Activated CD4-positive, alpha-beta memory T cell treated with anti-CD3 and anti-CD28 coated beads for 36 hours (primary cell): ENCODE results near the gene FARP2. TPM values are rescaled to one million over a fixed set of nuclear protein-coding genes. Genes with fewer than 3 reads are reported as not detected.
"Not testable (repeated sequence)": the region's sequence is repeated elsewhere in the genome, so short reads cannot be mapped to it uniquely, and the experiment has no call there.

Experiments
- CTCF ChIA-PET: fragments of 350-600 bp; sonication (Branson Sonifier 250); formaldehyde crosslinking; loops from one replicate; lab custom pipeline; 2021; ENCODE audit warnings: antibody characterized with exemption, inconsistent platforms; lab: Charles Lee
- POLR2A ChIA-PET: fragments of 350-600 bp; sonication (Branson Sonifier 250); formaldehyde crosslinking; loops from one replicate; lab custom pipeline; 2021; ENCODE audit warnings: antibody characterized with exemption; lab: Charles Lee
- DNase-seq: peaks from one replicate; pipeline ENCODE4 v3.0.0-alpha.2; 2020
- H3K27ac Mint-ChIP-seq: one replicate; pipeline ENCODE4 v1.8.0; 2021; ENCODE audit warnings: mixed read lengths
- H3K27me3 Mint-ChIP-seq: one replicate; pipeline ENCODE4 v1.8.0; 2021; ENCODE audit warnings: mixed read lengths
- H3K36me3 Mint-ChIP-seq: one replicate; pipeline ENCODE4 v1.8.0; 2021; ENCODE audit warnings: mixed read lengths
- H3K4me1 Mint-ChIP-seq: one replicate; pipeline ENCODE4 v1.8.0; 2021; ENCODE audit warnings: low read depth, mixed read lengths
- H3K4me3 Mint-ChIP-seq: one replicate; pipeline ENCODE4 v1.8.0; 2021; ENCODE audit warnings: mild to moderate bottlenecking, mixed read lengths
- H3K9me3 Mint-ChIP-seq: one replicate; pipeline ENCODE4 v1.8.0; 2021; ENCODE audit warnings: mixed read lengths
- intact Hi-C: fragments of 100-400 bp; cut with micrococcal nuclease; formaldehyde crosslinking; loops from one replicate; pipeline ENCODE4 v1.15.1; 2023
- total RNA-seq, 2 experiments: library from RNA; stranded (reverse); gene quantifications; one replicate each; pipeline ENCODE4 v1.2.3, GENCODE V29; 2021

Gene FARP2
- total RNA-seq, 2 experiments from 2014 or later = 25.1 to 29.5 TPM

GRCh38 chr2:241356871-241357260 lies 781 bp downstream of the FARP2 start:
- no peaks in the 10 kb centered on the region for H3K27me3 Mint-ChIP-seq
- POLR2A ChIA-PET = no interaction called here
- CTCF ChIA-PET = no interaction called here
- H3K4me3 Mint-ChIP-seq = peak overlapping the region; percentile 75
- DNase-seq = no peak
- intact Hi-C loops = loop anchor here (1.0 to 5.0 kb wide), 7 partner anchors 42 to 790 kb away; partner anchors contain the start of genes D2HGDH, DTYMK, HDLBP and RNPEPL1
- no peak overlapping the region for H3K27ac Mint-ChIP-seq
- H3K4me1 Mint-ChIP-seq = peaks cover 35% of the 10 kb centered on the region
- H3K36me3 Mint-ChIP-seq = peaks cover 13% of the 10 kb centered on the region
- H3K9me3 Mint-ChIP-seq = no peaks in the 10 kb centered on the region

- Mint-ChIP-seq H3K4me1 (peaks cover 31% of the 10 kb centered on the region), H3K4me3 (peak overlapping the region; percentile 75), H3K27me3 (no peaks in the 10 kb centered on the region), H3K9me3 (no peaks in the 10 kb centered on the region), H3K27ac (no peak overlapping the region), H3K36me3 (peaks cover 9% of the 10 kb centered on the region)
- ChIA-PET POLR2A (no interaction called here), CTCF (no interaction called here)
- DNase-seq = no peak
- intact Hi-C loops = loop anchor here (2.0 to 5.0 kb wide), 5 partner anchors 260 to 790 kb away; partner anchors contain the start of genes D2HGDH, DTYMK and RNPEPL1
Observed at GRCh38 chr2:241357531-241357930, 1.4 kb downstream of the FARP2 start.

GRCh38 chr2:241358470-241358869 lies 2.4 kb downstream of the FARP2 start:
- DNase-seq = no peak
- CTCF ChIA-PET = no interaction called here
- intact Hi-C loops = loop anchor here (5.0 kb wide), 4 partner anchors 259 to 791 kb away; partner anchors contain the start of genes D2HGDH, DTYMK and RNPEPL1
- Mint-ChIP-seq H3K9me3 (no peaks in the 10 kb centered on the region), H3K36me3 (peaks cover 5% of the 10 kb centered on the region), H3K4me1 (peaks cover 23% of the 10 kb centered on the region), H3K27me3 (no peaks in the 10 kb centered on the region), H3K27ac (no peak overlapping the region), H3K4me3 (no peak overlapping the region)
- POLR2A ChIA-PET = no interaction called here

- peaks cover 21% of the 10 kb centered on the region for H3K4me1 Mint-ChIP-seq
- H3K9me3 Mint-ChIP-seq = no peaks in the 10 kb centered on the region
- no peak overlapping the region for H3K27ac Mint-ChIP-seq
- ChIA-PET POLR2A (no interaction called here), CTCF (interaction anchor here (0.7 to 0.9 kb wide), 2 partner anchors 10 to 134 kb away, joined by 3 read pairs; no protein-coding TSS in a partner anchor)
- no peaks in the 10 kb centered on the region for H3K27me3 Mint-ChIP-seq
- H3K36me3 Mint-ChIP-seq = peaks cover under 1% of the 10 kb centered on the region
- H3K4me3 Mint-ChIP-seq = no peak overlapping the region
- intact Hi-C loops = loop anchor here (5.0 kb wide), 4 partner anchors 258 to 792 kb away; partner anchors contain the start of genes D2HGDH, DTYMK and RNPEPL1
- no peak for DNase-seq
Observed at GRCh38 chr2:241359481-241360045, 3.5 kb downstream of the FARP2 start.

- Mint-ChIP-seq H3K27ac (no peak overlapping the region), H3K27me3 (no peaks in the 10 kb centered on the region), H3K9me3 (no peaks in the 10 kb centered on the region), H3K4me3 (no peak overlapping the region), H3K4me1 (peaks cover 9% of the 10 kb centered on the region), H3K36me3 (no peaks in the 10 kb centered on the region)
- ChIA-PET POLR2A (no interaction called here), CTCF (no interaction called here)
- DNase-seq = no peak
- intact Hi-C loops = no loop called here
Observed at GRCh38 chr2:241363426-241363825, 7.3 kb downstream of the FARP2 start.

GRCh38 chr2:241364781-241365180 lies 8.7 kb downstream of the FARP2 start:
- Mint-ChIP-seq H3K36me3 (no peaks in the 10 kb centered on the region), H3K9me3 (no peaks in the 10 kb centered on the region), H3K4me1 (peaks cover 4% of the 10 kb centered on the region), H3K27ac (no peak overlapping the region), H3K4me3 (no peak overlapping the region), H3K27me3 (no peaks in the 10 kb centered on the region)
- POLR2A ChIA-PET = no interaction called here
- no peak for DNase-seq
- intact Hi-C loops = no loop called here
- CTCF ChIA-PET = no interaction called here

GRCh38 chr2:241366678-241367077 lies 10.6 kb downstream of the FARP2 start:
- no peaks in the 10 kb centered on the region for H3K9me3 Mint-ChIP-seq
- intact Hi-C loops = no loop called here
- no peak overlapping the region for H3K27ac Mint-ChIP-seq
- no peak overlapping the region for H3K4me3 Mint-ChIP-seq
- peaks cover 4% of the 10 kb centered on the region for H3K4me1 Mint-ChIP-seq
- no peaks in the 10 kb centered on the region for H3K36me3 Mint-ChIP-seq
- DNase-seq = no peak
- no peaks in the 10 kb centered on the region for H3K27me3 Mint-ChIP-seq
- POLR2A ChIA-PET = no interaction called here
- CTCF ChIA-PET = no interaction called here

GRCh38 chr2:241368643-241369042 lies 12.6 kb downstream of the FARP2 start:
- CTCF ChIA-PET = interaction anchor here (1.3 kb wide), 1 partner anchor 9 kb away, joined by 3 read pairs; no protein-coding TSS in a partner anchor
- intact Hi-C loops = no loop called here
- no peak overlapping the region for H3K4me3 Mint-ChIP-seq
- H3K9me3 Mint-ChIP-seq = no peaks in the 10 kb centered on the region
- H3K27me3 Mint-ChIP-seq = no peaks in the 10 kb centered on the region
- no peak for DNase-seq
- H3K36me3 Mint-ChIP-seq = no peaks in the 10 kb centered on the region
- peaks cover 4% of the 10 kb centered on the region for H3K4me1 Mint-ChIP-seq
- H3K27ac Mint-ChIP-seq = no peak overlapping the region
- POLR2A ChIA-PET = no interaction called here

GRCh38 chr2:241372361-241372992 lies 16.4 kb downstream of the FARP2 start:
- CTCF ChIA-PET = interaction anchor here (0.8 kb wide), 1 partner anchor 12 kb away, joined by 3 read pairs; no protein-coding TSS in a partner anchor
- POLR2A ChIA-PET = no interaction called here
- H3K9me3 Mint-ChIP-seq = no peaks in the 10 kb centered on the region
- no peak overlapping the region for H3K4me3 Mint-ChIP-seq
- peaks cover 4% of the 10 kb centered on the region for H3K4me1 Mint-ChIP-seq
- H3K36me3 Mint-ChIP-seq = peaks cover 12% of the 10 kb centered on the region
- H3K27ac Mint-ChIP-seq = no peak overlapping the region
- no peaks in the 10 kb centered on the region for H3K27me3 Mint-ChIP-seq
- intact Hi-C loops = no loop called here
- DNase-seq = no peak

- Mint-ChIP-seq H3K27me3 (no peaks in the 10 kb centered on the region), H3K36me3 (peaks cover 12% of the 10 kb centered on the region), H3K27ac (no peak overlapping the region), H3K4me3 (no peak overlapping the region), H3K9me3 (no peaks in the 10 kb centered on the region), H3K4me1 (peaks cover 4% of the 10 kb centered on the region)
- DNase-seq = no peak
- CTCF ChIA-PET = no interaction called here
- POLR2A ChIA-PET = no interaction called here
- intact Hi-C loops = no loop called here
Observed at GRCh38 chr2:241373446-241373845, 17.4 kb downstream of the FARP2 start.

- DNase-seq, H3K27me3 Mint-ChIP-seq, H3K4me1 Mint-ChIP-seq, POLR2A ChIA-PET, H3K9me3 Mint-ChIP-seq, intact Hi-C loops, H3K4me3 Mint-ChIP-seq, H3K27ac Mint-ChIP-seq: not testable (repeated sequence)
- CTCF ChIA-PET = interaction anchor here (0.6 kb wide), 1 partner anchor 297 kb away, joined by 4 read pairs; no protein-coding TSS in a partner anchor
- peaks cover 12% of the 10 kb centered on the region for H3K36me3 Mint-ChIP-seq
Observed at GRCh38 chr2:241373906-241374305, 17.8 kb downstream of the FARP2 start.

GRCh38 chr2:241375300-241375699 lies 19.2 kb downstream of the FARP2 start:
- Mint-ChIP-seq H3K36me3 (peaks cover 13% of the 10 kb centered on the region), H3K4me1 (peaks cover 4% of the 10 kb centered on the region), H3K4me3 (no peak overlapping the region), H3K27ac (no peak overlapping the region), H3K9me3 (no peaks in the 10 kb centered on the region), H3K27me3 (no peaks in the 10 kb centered on the region)
- DNase-seq = no peak
- CTCF ChIA-PET = no interaction called here
- POLR2A ChIA-PET = no interaction called here
- intact Hi-C loops = no loop called here
